Measurements from ENCODE around the gene PLA2G4F. TPM values are rescaled to one million over a fixed set of nuclear protein-coding genes. Genes with fewer than 3 reads are reported as not detected.

The PLA2G4F gene
- total RNA-seq, 6 donors from 2014 or later: 57.8 to 162 (median 99.8) TPM

GRCh38 chr15:42108189-42108588, 48.2 kb downstream of the PLA2G4F start:
- Histone ChIP-seq H3K27me3 (no peaks in the 10 kb centered on the region), H3K9me3 (no peaks in the 10 kb centered on the region), H3K27ac (no peak overlapping the region), H3K4me1 (peaks cover 13 to 37% (median 31%) of the 10 kb centered on the region in 4 donors), H3K36me3 (no peaks in the 10 kb centered on the region), H3K4me3 (no peak overlapping the region)
- DNase-seq: no peak
- no peak for ATAC-seq (ENCODE audit: low FRiP score in 2 of 2)
- TF ChIP-seq CTCF (IDR thresholded peaks at IDR 0.05): no peak
- no peak for TF ChIP-seq POLR2A (IDR thresholded peaks at IDR 0.05)
- no peak for TF ChIP-seq EP300 (IDR thresholded peaks at IDR 0.05)
- TF ChIP-seq POLR2AphosphoS5 (IDR thresholded peaks at IDR 0.05): no peak

- ATAC-seq (ENCODE audit: low FRiP score in 2 of 2) (peak in 1 of 2 donors; percentile 21), DNase-seq (no peak)
- Histone ChIP-seq H3K36me3 (no peaks in the 10 kb centered on the region), H3K9me3 (no peaks in the 10 kb centered on the region), H3K4me3 (no peak overlapping the region), H3K27me3 (no peaks in the 10 kb centered on the region), H3K4me1 (peaks cover 13 to 37% (median 31%) of the 10 kb centered on the region in 4 donors), H3K27ac (peak overlapping the region in 1 of 4 donors; percentile 2)
- 43 to 49% methylated on average over 7 of the region's 7 CpGs for WGBS, 2 donors
- TF ChIP-seq POLR2AphosphoS5 (IDR thresholded peaks at IDR 0.05) (no peak), POLR2A (IDR thresholded peaks at IDR 0.05) (no peak), EP300 (IDR thresholded peaks at IDR 0.05) (no peak), CTCF (IDR thresholded peaks at IDR 0.05) (no peak)
These were observed 49.0 kb downstream of the PLA2G4F start for GRCh38 chr15:42107473-42107872.

- peak overlapping the region in 3 of 4 donors; percentile 35 to 60 (median 48) for H3K27ac ChIP-seq
- H3K36me3 ChIP-seq: no peaks in the 10 kb centered on the region
- ATAC-seq (ENCODE audit: low FRiP score in 2 of 2) (peak; percentile 57 to 83), DNase-seq (peak in 1 of 2 donors; percentile 90)
- 35 to 46% methylated on average over 5 of the region's 5 CpGs for WGBS, 2 donors
- no peak overlapping the region for H3K4me3 ChIP-seq
- TF ChIP-seq CTCF (IDR thresholded peaks at IDR 0.05) (no peak), POLR2AphosphoS5 (IDR thresholded peaks at IDR 0.05) (peak in 1 of 2 donors; percentile 31), POLR2A (IDR thresholded peaks at IDR 0.05) (no peak)
- H3K27me3 ChIP-seq: no peaks in the 10 kb centered on the region
- no peaks in the 10 kb centered on the region for H3K9me3 ChIP-seq
- H3K4me1 ChIP-seq: peaks cover 13 to 38% (median 31%) of the 10 kb centered on the region in 4 donors
These were observed 50.1 kb downstream of the PLA2G4F start for GRCh38 chr15:42106288-42106687.

- no peaks in the 10 kb centered on the region for H3K36me3 ChIP-seq
- DNase-seq: no peak
- ATAC-seq (ENCODE audit: low FRiP score in 2 of 2): no peak
- H3K4me3 ChIP-seq: no peak overlapping the region
- H3K27me3 ChIP-seq: no peaks in the 10 kb centered on the region
- no peaks in the 10 kb centered on the region for H3K9me3 ChIP-seq
- TF ChIP-seq CTCF (IDR thresholded peaks at IDR 0.05): no peak
- no peak for TF ChIP-seq POLR2AphosphoS5 (IDR thresholded peaks at IDR 0.05)
- no peak for TF ChIP-seq EP300 (IDR thresholded peaks at IDR 0.05)
- WGBS, 2 donors: 83 to 87% methylated on average over 5 to 11 of the region's 11 CpGs
- H3K27ac ChIP-seq: peak overlapping the region in 1 of 4 donors; percentile 7
- H3K4me1 ChIP-seq: peaks cover 24 to 54% (median 42%) of the 10 kb centered on the region in 4 donors
These were observed 52.1 kb downstream of the PLA2G4F start for GRCh38 chr15:42104095-42104891.
